ENCODE measurements around the gene CCDC73.

CCDC73 gene

DNA sequence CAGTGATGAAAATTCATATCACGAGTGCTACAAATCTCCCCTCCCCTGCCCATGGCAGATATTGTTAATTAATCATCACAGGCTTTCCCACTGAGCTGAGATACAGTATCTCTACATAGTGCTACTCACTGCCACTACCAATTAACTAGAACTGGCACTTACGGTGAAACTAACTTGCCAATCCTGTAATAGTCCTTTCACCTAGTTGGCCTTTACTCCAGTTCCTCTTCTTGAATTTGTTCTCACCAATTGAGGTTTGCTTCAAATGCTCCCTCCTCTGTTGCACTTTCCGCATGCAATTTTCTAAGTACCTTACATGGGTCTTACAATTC is 23.4 kb upstream of the CCDC73 start:
- DNase-seq (ENCODE audit: low spot score) = no peak
- in situ Hi-C loops (cut with MboI; ENCODE audit: low pct_unique_long_range_greater_than_20kb, low sequenced_read_pairs, unreplicated experiment) = no loop called here
- TF ChIP-seq, protein P1, sequence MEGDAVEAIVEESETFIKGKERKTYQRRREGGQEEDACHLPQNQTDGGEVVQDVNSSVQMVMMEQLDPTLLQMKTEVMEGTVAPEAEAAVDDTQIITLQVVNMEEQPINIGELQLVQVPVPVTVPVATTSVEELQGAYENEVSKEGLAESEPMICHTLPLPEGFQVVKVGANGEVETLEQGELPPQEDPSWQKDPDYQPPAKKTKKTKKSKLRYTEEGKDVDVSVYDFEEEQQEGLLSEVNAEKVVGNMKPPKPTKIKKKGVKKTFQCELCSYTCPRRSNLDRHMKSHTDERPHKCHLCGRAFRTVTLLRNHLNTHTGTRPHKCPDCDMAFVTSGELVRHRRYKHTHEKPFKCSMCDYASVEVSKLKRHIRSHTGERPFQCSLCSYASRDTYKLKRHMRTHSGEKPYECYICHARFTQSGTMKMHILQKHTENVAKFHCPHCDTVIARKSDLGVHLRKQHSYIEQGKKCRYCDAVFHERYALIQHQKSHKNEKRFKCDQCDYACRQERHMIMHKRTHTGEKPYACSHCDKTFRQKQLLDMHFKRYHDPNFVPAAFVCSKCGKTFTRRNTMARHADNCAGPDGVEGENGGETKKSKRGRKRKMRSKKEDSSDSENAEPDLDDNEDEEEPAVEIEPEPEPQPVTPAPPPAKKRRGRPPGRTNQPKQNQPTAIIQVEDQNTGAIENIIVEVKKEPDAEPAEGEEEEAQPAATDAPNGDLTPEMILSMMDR (IDR thresholded peaks at IDR 0.05; ENCODE audit: extremely low read depth, insufficient read depth, missing control alignments) = no peak

DNA sequence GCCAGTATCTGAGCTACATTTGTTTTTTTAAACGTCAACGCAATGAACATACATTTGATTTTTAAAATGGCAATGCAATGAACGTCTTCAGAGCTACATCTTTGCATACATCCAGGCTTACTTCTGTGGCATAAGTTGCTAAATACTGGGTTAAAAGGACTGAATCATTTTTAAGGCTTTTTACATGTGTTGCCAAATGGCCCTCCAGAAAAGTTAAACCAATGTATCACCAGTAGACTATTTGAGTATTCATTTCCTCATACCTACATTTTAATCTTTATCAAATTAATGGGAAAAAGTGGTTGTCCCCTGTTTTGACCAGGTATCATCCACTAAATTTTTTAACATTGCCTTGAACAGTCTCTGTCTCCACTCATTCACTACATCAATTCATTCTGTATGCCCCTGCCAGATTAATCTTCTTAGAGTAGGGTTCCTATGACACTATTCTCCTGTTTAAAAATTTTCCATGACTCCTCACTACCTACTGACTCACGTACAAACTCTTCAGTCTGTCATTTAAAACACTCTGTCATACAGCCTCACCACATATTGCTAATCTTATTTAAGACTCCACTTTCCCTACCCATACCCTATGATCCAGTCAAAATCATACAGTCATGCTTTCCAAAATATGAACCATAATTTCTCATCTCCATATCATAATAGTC is 22.9 kb upstream of the CCDC73 start:
- in situ Hi-C loops (cut with MboI; ENCODE audit: low pct_unique_long_range_greater_than_20kb, low sequenced_read_pairs, unreplicated experiment) = no loop called here
- TF ChIP-seq, protein P1 (IDR thresholded peaks at IDR 0.05; ENCODE audit: extremely low read depth, insufficient read depth, missing control alignments) = no peak
- no peak for DNase-seq (ENCODE audit: low spot score)

DNA sequence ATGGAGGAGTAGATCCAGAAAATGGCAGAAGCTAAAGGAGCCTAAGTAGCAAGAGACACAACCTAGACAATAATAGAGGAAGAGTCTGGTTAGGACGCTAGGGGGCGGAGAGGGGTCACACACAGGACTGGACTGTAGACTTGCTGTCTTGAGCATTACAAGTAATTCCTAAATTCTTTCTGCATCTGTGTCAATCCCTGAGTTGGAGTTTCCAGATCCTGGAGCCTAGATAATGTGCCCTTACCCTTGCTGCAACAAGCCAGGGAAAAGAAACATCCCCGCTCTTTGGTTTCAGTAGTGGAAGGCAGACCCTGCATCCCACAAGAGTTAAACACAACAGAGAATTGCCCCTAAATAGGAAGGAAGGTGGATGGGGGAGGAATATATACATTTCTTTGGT is 14.9 kb upstream of the CCDC73 start:
- TF ChIP-seq, protein P1 (IDR thresholded peaks at IDR 0.05; ENCODE audit: extremely low read depth, insufficient read depth, missing control alignments) = peak; percentile 83
- in situ Hi-C loops (cut with MboI; ENCODE audit: low pct_unique_long_range_greater_than_20kb, low sequenced_read_pairs, unreplicated experiment) = no loop called here
- peak; percentile 68 for DNase-seq (ENCODE audit: low spot score)

DNA sequence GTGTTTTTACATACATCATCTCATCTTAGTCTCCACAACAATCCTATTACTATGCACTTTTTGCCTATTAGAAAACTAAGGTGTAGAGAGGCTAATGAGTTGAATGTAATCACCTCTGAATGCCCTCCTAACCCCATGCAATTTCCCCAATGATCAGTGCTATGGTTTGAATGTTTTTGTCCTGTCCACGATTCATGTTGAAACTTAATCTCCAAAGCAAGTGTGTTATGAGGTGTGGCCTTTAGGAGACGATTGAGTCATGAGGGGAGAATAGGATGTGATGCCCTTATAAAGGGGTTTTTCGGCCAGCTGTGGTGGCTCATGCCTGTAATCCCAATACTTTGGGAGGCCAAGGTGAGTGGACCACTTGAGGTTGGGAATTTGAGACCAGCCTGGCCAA is 2.0 kb upstream of the CCDC73 start:
- in situ Hi-C loops (cut with MboI; ENCODE audit: low pct_unique_long_range_greater_than_20kb, low sequenced_read_pairs, unreplicated experiment) = no loop called here
- TF ChIP-seq, protein P1 (IDR thresholded peaks at IDR 0.05; ENCODE audit: extremely low read depth, insufficient read depth, missing control alignments) = no peak
- no peak for DNase-seq (ENCODE audit: low spot score)

DNA sequence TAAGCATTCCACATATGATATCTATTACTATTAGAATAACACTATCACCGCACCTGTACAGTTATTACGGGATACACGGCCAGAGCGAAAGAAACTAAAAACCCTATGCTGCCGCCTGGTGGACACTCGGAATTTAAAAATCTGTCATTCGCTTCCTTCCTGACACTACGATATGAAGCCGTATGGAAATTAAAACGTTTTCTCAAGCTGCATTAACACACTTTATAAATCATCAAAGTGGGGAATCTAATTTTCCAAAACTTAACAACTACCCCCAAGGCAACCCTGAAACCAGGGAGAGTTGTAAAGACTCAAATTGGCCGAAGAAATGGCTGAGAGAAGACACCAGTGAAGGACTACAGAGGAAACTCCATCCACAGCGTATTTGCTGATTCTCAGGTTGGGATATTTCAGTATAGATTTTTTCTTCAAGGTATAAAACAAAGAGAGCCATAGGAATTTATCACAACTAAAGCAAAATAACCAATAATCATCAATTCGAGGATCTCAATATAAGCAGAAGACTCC is 1.4 kb downstream of the CCDC73 start:
- peak; percentile 52 for DNase-seq (ENCODE audit: low spot score)
- in situ Hi-C loops (cut with MboI; ENCODE audit: low pct_unique_long_range_greater_than_20kb, low sequenced_read_pairs, unreplicated experiment) = no loop called here
- TF ChIP-seq, protein P1 (IDR thresholded peaks at IDR 0.05; ENCODE audit: extremely low read depth, insufficient read depth, missing control alignments) = peak; percentile 66

DNA sequence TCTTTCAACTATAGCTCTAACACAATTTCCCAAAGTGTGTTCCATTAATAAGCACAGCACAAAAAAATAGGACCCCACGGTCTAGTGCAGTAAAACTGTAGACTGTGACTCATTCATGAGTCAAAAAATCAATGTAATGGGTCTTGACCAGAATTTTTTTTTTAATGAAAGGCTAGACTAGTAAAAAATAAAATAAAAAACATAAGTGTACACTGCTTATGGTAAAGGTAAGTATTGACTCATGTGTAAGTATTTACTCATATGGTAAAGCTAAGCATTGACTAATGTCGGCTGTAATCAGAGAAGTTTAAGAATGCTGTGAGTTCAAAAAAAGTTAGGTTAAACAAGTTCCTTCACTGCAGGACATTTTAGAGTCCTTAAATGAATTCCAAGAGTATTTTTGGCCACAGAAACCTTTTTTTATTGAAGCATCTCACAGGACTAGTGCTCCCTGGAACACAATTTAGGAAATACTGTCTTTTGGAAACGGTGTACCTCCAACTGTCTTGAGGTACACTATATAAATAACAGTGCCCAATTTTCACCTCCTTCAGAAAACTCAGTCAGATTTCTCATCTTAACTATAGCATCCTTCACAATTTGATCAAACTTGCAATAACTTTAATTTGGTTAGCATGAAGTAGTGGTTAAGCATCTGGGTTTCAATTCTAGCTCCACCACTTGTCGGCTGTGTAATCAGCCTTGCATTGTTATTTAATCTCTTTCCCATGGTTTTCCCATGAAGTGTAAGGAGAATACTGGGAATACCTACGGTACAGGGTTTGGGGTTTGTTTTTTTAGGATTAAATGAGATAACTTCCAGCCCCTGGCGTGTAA is 2.1 kb downstream of the CCDC73 start:
- in situ Hi-C loops (cut with MboI; ENCODE audit: low pct_unique_long_range_greater_than_20kb, low sequenced_read_pairs, unreplicated experiment) = no loop called here
- DNase-seq (ENCODE audit: low spot score) = no peak
- TF ChIP-seq, protein P1 (IDR thresholded peaks at IDR 0.05; ENCODE audit: extremely low read depth, insufficient read depth, missing control alignments) = no peak
